ENCODE results near the gene MUC4. TPM values are rescaled to one million over a fixed set of nuclear protein-coding genes. Genes with fewer than 3 reads are reported as not detected.

MUC4 gene
- total and polyA plus RNA-seq, 9 of the 15 experiments (the other 6 are each of a cell fraction or from before 2014, with no cell fraction given), result under 0.01 to 0.21 (median 0.10) TPM; not detected in 4

- POLR2A ChIA-PET, result interaction anchor here (1.1 kb wide), 1 partner anchor 20 kb away, joined by 5 read pairs; no protein-coding TSS in a partner anchor
- Histone ChIP-seq H3K4me3 (no peak overlapping the region), H4K20me1 (replicated peaks; ENCODE audit: control insufficient read depth, insufficient read depth, low read length) (no peaks in the 10 kb centered on the region), H3K79me2 (ENCODE audit: control insufficient read depth, insufficient read depth, low read length) (no peaks in the 10 kb centered on the region), H3K9me3 (replicated peaks; ENCODE audit: control insufficient read depth, insufficient read depth, low read depth, low read length) (no peaks in the 10 kb centered on the region), H3K27ac (ENCODE audit: extremely low read depth, low read depth, low read length) (no peak overlapping the region), H3K9ac (ENCODE audit: insufficient read depth in 1 of 2, low read depth in 2 of 2, low read length in 2 of 2) (no peak overlapping the region), H3K9me1 (ENCODE audit: control insufficient read depth, insufficient read depth, low read length) (no peaks in the 10 kb centered on the region), H3K27me3 (ENCODE audit: control insufficient read depth in 2 of 2, insufficient read depth in 2 of 2, low read length in 2 of 2) (peaks cover 52 to 62% of the 10 kb centered on the region in 2 experiments), H3K4me2 (ENCODE audit: insufficient read depth, low read length) (no peak overlapping the region), H2AFZ (ENCODE audit: low read depth, low read length) (no peak overlapping the region), H3K4me1 (replicated peaks in 1 of 2; ENCODE audit: control insufficient read depth in 2 of 2, insufficient read depth in 2 of 2, low read length in 2 of 2) (no peaks in the 10 kb centered on the region), H3K36me3 (ENCODE audit: control insufficient read depth, insufficient read depth, low read length) (no peaks in the 10 kb centered on the region)
- FAIRE-seq (no peak), DNase-seq (ENCODE audit: extremely low read depth in 1 of 4, low spot score in 3 of 4) (no peak), ATAC-seq (no peak)
- CTCF ChIA-PET (ENCODE audit: low intra/inter-chr PET ratio), result no interaction called here
- no TSS peak for BruUV-seq (replicated peaks)
- in situ Hi-C loops (cut with MboI) (loop anchor here (10.0 kb wide), 1 partner anchor 1915 kb away; no protein-coding TSS in a partner anchor), intact Hi-C loops (cut with micrococcal nuclease) (loop anchor here (10.0 kb wide), 3 partner anchors 115 to 175 kb away; no protein-coding TSS in a partner anchor)
- WGBS (ENCODE audit: insufficient coverage, low coverage, missing lambda C conversion rate), result 0% methylated on average over 10 of the region's 13 CpGs
- TF ChIP-seq USF2 (CRISPR knock-in tag; IDR thresholded peaks at IDR 0.05), result 0 out of 2 replicates have a peak, but pooled peaks have one; percentile 15
- no peak for TF ChIP-seq ZNF76 (CRISPR knock-in tag; IDR thresholded peaks at IDR 0.05; ENCODE audit: borderline replicate concordance)
- no peak for TF ChIP-seq ZFX (CRISPR knock-in tag; IDR thresholded peaks at IDR 0.05)
- no peak for TF ChIP-seq STAG1 (CRISPR knock-in tag; IDR thresholded peaks at IDR 0.05; ENCODE audit: borderline replicate concordance)
- no peak for TF ChIP-seq BRF1 (IDR thresholded peaks at IDR 0.05; ENCODE audit: borderline replicate concordance, extremely low read depth, insufficient read length)
- TF ChIP-seq ZBTB33 (CRISPR knock-in tag; IDR thresholded peaks at IDR 0.05), result no peak
- TF ChIP-seq HNRNPUL1 (IDR thresholded peaks at IDR 0.05; ENCODE audit: low read length), result no peak
- no peak for TF ChIP-seq U2AF1 (optimal IDR thresholded peaks at IDR 0.05; ENCODE audit: low read depth, low read length)
- TF ChIP-seq NEUROD1 (IDR thresholded peaks at IDR 0.05; ENCODE audit: borderline replicate concordance, low read depth, low read length, partially characterized antibody), result no peak
- no peak for TF ChIP-seq FOXK1 (CRISPR knock-in tag; IDR thresholded peaks at IDR 0.05; ENCODE audit: borderline replicate concordance)
- no peak for TF ChIP-seq NFIX (CRISPR knock-in tag; IDR thresholded peaks at IDR 0.05; ENCODE audit: low read depth)
- peak; percentile 73 for TF ChIP-seq TFE3 (CRISPR knock-in tag; IDR thresholded peaks at IDR 0.05)
- TF ChIP-seq BHLHE40 (IDR thresholded peaks at IDR 0.05; ENCODE audit: low read length), result peak; percentile 36; the same call in 1 of the 2 replicates
- TF ChIP-seq FOXA3 (CRISPR knock-in tag; conservative IDR thresholded peaks at IDR 0.05 in 1 of 2, IDR thresholded peaks at IDR 0.05 in 1 of 2), result no peak
- no peak for TF ChIP-seq PPARD (CRISPR knock-in tag; IDR thresholded peaks at IDR 0.05)
- peak; percentile 58 for TF ChIP-seq PKNOX1 (IDR thresholded peaks at IDR 0.05)
Measured at GRCh38 chr3:195739561-195740111, 72.1 kb downstream of the MUC4 start.

All from K562 (cell line).